A549 treated with Mapracorat at 1 μM for 4 hours (cell line): Measurements from ENCODE around the gene AKAP4. TPM values are rescaled to one million over a fixed set of nuclear protein-coding genes. Genes with fewer than 3 reads are reported as not detected.

Experiments
- total RNA-seq: library from RNA; stranded (reverse); fragments of 200-300 nt; extraction: Qiagen RNA extraction; gene quantifications from 5 replicates; pipeline ENCODE4 v1.2.3, GENCODE V29; 2022

AKAP4 gene
- not detected in 5 replicates for total RNA-seq

GRCh38 chrX:50200907-50201306 lies at the start of gene AKAP4:
Gene AKAP4 (minus strand): TSS chrX:50201007. CDS start chrX:50200889, 118 bp downstream.

GRCh38 chrX:50204364-50204899 lies 3.6 kb upstream of the AKAP4 start, which contains the start of gene CCNB3:
Gene CCNB3 (plus strand): TSS chrX:50204765. CDS start chrX:50285164, 80,399 bp downstream.

Other genes with a start within 250 kb of the AKAP4 start
- gene CCNB3, start 3.8 kb upstream of the AKAP4 start, total RNA-seq, result 0.43 to 1.3 TPM (median 0.53 TPM) in 5 replicates